Measurements from ENCODE around the gene AREG. TPM values are rescaled to one million over a fixed set of nuclear protein-coding genes. Genes with fewer than 3 reads are reported as not detected.

Gene AREG
- total RNA-seq, 1 experiment from 2014 or later = 1.9 TPM

- no peak for DNase-seq (ENCODE audit: low read depth)
Measured at GRCh38 chr4:74456849-74457395, 12.0 kb downstream of the AREG start.

DNA sequence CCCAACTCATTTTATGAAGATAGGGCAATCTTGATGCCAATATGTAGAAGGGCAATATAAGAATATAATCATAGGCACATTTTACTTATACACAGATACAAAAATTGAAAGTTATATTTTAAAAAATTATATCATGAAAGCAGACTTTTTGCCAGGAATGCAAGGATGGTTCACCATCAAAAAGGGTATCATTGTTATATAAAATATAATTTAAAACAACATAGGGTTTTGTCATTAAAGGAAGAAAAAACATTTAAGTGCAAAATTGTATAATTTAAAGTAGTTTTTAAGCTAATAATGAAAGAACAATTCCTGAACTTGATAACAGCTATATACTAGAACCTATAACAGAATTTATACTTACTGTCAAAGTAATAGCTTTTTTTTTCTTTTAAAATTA is 15.9 kb downstream of the AREG start:
- DNase-seq (ENCODE audit: low read depth) = no peak

GRCh38 chr4:74463123-74463522 is 18.2 kb downstream of the AREG start:
- no peak for DNase-seq (ENCODE audit: low read depth)

DNA sequence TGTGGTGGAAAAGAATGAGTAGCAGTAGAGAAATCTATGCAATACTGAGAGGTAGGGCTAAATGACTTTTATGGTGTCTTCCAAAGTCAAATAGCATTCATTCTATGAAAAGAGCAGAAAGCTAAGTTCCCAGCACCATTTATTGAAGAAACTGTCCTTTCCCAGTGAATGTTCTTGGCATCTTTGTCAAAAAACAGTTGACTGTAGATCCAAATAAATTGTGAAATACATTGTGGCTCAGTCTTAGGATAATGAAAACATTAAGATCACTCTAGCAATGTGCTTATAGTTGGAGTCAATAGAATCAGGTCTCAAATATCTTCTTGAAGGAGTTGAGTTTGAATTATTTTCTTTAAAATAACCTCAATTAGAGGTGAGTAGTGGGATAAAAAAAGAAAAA is 19.4 kb downstream of the AREG start:
- DNase-seq (ENCODE audit: low read depth) = no peak

DNA sequence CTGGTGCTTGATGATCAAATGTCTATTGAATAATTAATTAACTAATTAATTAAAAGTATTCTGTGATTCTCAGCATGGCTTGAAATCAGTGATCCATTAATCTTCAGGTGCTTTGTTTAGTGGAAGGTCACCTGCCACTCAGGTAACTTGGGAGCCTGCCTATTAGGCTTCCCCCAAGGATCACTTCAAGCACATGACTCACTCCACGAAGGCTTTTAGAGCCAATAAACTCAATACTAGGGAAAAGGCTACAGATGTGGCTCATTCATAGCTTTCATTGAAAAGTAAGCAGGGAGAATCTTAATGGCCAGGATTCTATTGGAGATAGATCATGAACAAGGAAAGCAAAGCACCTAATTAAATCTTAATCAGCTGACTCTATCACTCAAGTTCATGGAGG is 21.3 kb downstream of the AREG start:
- DNase-seq (ENCODE audit: low read depth) = no peak

DNA sequence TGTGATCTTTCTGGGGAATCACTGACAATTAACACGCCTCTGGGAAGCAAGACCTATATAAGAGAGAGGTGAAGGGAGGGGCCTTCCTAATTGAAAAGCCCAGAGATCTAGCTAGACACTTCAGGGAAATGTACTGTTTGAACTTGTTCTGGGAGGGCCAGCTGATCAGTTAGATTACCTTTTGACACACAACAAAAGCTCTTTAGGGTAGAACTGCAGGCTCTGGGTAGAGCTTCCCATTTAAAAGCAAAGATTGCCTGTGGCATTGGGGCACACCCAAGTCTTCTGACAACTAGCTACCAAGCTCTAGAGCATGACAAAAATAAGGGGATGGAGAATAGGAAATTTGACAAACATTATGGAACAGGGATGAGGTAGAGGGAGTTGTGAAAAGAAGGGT is 26.3 kb downstream of the AREG start:
- no peak for DNase-seq (ENCODE audit: low read depth)

DNA sequence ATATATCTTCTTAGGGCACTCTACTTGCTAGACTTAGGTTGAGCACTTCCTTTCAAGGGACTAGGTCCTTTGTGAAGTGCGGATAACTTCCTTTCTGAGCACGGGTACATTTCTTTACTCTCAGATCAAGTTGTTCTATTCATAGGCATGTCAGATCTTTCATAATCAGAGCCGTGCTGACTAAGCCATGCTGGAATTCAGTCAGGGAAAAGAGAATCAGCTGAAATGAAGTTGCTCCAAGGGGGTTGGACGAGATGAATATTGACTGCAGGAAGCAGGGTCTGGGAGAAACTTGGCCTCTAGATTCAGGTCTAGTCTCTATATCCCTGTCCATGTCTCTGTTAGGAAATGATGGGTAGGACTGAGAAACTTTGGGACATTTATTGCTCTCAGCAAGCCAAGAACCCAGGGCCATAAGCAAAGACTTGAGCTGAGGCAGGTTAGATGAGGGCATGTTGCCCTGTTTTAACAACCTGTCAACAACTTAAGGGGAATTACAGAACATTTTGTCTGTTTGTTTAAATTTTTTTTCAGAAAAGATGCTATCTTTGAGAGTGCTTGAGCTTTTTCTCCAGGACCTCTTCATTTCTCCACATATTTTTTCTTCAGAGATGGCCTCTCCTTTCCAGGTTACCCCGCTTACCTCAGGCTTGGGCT is 28.3 kb downstream of the AREG start:
- peak; percentile 93 for DNase-seq (ENCODE audit: low read depth)

GRCh38 chr4:74474345-74475090 is 29.6 kb downstream of the AREG start:
- peak; percentile 75 for DNase-seq (ENCODE audit: low read depth)

GRCh38 chr4:74475091-74475800 is 30.3 kb downstream of the AREG start:
- DNase-seq (ENCODE audit: low read depth) = no peak

DNA sequence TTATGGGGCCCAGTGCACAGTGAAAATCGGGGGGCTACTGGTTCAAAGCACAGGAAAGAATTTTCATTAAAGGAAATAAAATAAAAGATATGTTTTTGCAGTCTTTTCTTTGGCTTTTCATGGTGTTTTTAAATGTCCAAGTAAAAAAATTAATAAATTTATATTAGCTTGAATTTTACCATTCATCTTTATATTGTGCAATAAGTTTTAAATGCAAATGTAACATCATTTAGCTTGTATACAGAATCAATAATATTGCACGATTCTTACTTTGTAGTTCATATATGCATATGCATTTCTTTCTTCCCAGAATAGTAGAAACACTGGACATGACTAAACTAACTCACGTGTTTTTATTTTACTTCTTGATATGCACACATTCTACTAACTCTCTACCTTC is 31.0 kb downstream of the AREG start:
- no peak for DNase-seq (ENCODE audit: low read depth)

- no peak for DNase-seq (ENCODE audit: low read depth)
Measured at GRCh38 chr4:74479009-74479408, 34.1 kb downstream of the AREG start.

DNA sequence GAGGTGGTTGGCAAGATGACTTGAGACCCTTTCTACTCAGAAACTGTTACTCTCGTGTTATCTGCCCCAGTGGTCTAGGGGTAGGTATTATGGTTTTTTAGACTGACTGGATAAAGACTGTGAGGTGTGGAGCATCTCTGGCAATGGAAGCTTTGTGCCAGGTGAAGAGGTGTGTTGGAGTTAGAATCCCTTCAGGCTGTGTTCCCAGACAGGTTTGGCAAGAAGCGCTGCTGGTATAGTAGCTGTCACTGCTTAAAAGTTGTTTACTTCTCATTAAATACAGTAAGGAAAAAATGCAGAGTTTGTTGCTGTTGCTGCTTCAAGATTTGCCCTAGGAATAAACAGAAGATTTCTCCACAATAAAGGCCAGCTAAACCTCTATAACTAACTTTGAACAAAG is 35.3 kb downstream of the AREG start:
- no peak for DNase-seq (ENCODE audit: low read depth)

DNA sequence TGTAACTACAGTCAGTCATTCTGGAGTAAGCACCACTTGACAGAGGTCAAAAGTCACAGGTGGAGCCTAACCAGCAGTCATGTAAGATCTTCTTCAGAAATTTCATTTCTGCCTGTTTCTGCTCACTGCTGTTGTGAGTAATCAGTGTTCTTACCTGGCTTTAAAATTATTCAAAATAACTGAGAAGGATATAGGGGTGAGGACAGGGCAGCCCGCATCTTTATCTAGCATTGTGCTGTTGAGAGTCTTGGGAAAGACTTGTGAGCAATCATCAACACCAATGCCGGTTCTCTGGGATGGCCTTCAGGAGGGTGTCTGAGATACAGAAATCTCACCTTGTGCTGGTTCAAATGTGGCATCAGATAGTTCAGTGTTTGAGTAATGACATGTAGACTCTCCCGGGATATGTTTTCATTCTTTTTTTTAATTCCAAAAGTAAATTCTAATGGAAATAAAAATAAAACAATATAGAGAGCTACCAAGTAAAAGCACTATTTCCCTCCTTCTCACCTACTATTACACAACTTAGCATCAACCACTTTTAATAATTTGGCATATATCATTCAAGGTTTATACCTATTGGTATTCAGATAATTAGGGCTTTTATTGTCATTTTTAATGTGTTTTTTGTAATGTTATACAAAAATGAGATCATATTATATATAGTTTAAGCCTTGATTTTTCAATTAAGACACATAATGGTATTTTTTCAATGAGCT is 37.1 kb downstream of the AREG start:
- no peak for DNase-seq (ENCODE audit: low read depth)

DNA sequence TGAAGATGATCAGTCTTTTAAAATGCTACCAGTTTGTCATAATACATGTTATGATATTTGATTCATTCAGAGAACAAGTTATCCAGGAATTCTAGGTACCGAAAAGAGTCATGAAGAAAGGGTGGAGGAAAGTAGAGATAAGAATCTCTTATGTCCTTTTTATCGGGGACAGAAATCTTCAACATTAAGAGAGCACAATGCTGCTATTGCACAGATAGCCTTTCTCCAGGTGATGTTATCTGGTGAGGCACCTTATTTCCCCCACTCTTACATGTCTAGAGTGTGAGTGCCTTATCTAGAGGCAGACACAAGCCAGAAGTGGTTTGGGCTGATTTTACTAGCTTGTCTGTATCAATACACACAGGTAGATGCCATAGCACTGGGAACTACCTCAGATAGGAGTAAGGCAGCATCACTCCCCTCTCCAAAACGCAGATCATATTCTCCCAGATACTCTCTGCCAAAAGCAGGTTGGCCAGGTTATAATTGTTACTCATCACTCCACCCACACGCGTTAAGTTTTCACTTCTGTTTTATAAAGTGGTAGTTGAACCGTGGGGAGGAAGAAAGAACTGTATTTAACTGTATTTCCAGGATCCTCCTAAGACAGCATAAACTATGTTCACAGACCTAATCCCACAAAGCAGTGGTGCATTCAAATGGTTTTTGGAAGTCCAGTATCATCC is 38.4 kb downstream of the AREG start:
- DNase-seq (ENCODE audit: low read depth) = no peak

- DNase-seq (ENCODE audit: low read depth) = no peak
Measured at GRCh38 chr4:74486905-74487304, 42.0 kb downstream of the AREG start.

DNA sequence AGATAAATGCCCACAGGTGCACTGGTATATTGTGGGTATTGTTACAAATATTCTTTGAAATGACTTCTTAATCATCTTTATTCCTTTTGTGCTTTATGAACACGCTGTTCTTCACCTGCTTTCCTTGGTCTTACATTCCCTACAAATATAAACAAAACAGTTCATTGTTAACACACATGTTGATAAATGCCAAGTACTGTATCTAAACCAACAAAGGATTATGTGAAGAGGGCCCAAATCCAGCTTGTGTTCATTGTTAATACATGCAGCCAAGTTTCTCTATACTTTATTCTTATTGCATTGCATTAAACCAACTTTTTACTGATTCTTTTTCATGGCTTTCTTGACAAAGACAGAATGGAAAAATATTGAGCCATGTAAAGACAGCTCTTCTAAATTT is 42.8 kb downstream of the AREG start:
- DNase-seq (ENCODE audit: low read depth) = no peak

GRCh38 chr4:74490736-74491135 is 45.8 kb downstream of the AREG start:
- no peak for DNase-seq (ENCODE audit: low read depth)

DNA sequence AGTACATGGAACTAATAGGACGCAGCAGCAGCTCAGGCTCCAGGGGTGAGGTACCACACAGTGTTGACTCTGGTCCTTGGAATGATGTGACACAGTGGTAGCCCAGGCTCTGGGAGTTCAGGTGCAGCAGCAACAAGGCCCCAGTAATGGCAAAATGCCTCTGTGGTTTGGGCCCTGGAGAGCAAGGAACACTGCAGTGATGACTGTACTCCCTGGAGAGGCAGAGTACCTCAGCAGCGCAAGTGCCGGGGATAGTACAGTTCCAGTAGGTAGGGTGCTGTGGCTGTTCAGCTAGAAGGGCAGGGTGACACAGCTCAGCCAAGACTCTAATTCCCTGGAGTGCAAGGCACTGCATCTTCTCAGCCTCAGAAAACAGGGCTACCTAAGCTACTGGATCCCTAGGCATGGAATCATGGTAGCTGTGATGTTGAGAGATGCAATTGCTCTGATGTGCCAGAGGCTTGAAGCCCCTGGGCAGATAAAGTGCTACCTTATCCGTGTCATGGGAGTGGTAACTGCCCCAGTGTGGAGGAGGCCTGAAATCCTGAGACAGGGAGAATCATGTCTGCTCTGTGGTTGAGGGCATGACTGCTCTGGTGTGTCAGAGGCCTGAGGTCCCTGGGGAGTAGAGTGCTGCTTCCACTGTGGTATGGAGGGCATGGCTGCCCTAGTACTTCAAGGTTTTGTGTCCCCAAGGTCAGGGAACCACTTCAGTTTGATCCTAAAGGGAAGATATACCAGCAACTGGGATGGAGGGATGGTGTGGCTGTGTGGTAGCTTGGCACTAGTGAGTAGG is 55.2 kb downstream of the AREG start:
- peak; percentile 10 for DNase-seq (ENCODE audit: low read depth)

GRCh38 chr4:74501579-74501978 is 56.6 kb downstream of the AREG start:
- peak; percentile 93 for DNase-seq (ENCODE audit: low read depth)

- DNase-seq (ENCODE audit: low read depth) = peak; percentile 90
Measured at GRCh38 chr4:74503580-74503979, 58.6 kb downstream of the AREG start.
